Loucy (cell line): ENCODE measurements around the gene KCNC2.

Source experiments
- H2AFZ ChIP-seq: fragments of 200-600 bp; sonication (generic); 2 replicates; pipeline ENCODE4 v1.6.0; 2016; ENCODE audit warnings: antibody characterized with exemption, mild to moderate bottlenecking, low read length, moderate library complexity
- H3F3A ChIP-seq: fragments of 200-600 bp; 2 replicates; pipeline ENCODE4 v1.6.0; 2016; ENCODE audit warnings: antibody characterized with exemption, low read depth, mild to moderate bottlenecking
- H3K27me3 ChIP-seq: fragments of 200-600 bp; sonication (generic); 2 replicates; pipeline ENCODE4 v1.6.1; 2014; ENCODE audit warnings: low read length, mild to moderate bottlenecking; ENCODE audit not compliant: insufficient read depth, poor library complexity, severe bottlenecking
- H3K36me3 ChIP-seq: fragments of 200-600 bp; sonication (generic); 2 replicates; pipeline ENCODE4 v1.6.1; 2016; ENCODE audit warnings: low read length; ENCODE audit not compliant: insufficient read depth
- H3K4me1 ChIP-seq: fragments of 200-600 bp; sonication (generic); 2 replicates; pipeline ENCODE4 v1.5.1; 2014; ENCODE audit warnings: low read length, mild to moderate bottlenecking; ENCODE audit not compliant: insufficient read depth, poor library complexity, severe bottlenecking
- H3K4me2 ChIP-seq: fragments of 200-600 bp; sonication (generic); 2 replicates; pipeline ENCODE4 v1.6.0; 2014; ENCODE audit warnings: antibody characterized with exemption, low read length, low read depth, mild to moderate bottlenecking; ENCODE audit not compliant: poor library complexity, severe bottlenecking
- H3K4me3 ChIP-seq: fragments of 200-600 bp; sonication (generic); 2 replicates; pipeline ENCODE4 v1.5.1; 2014; ENCODE audit warnings: low read length, mild to moderate bottlenecking, mixed read lengths; ENCODE audit not compliant: poor library complexity, severe bottlenecking
- H3K79me2 ChIP-seq: fragments of 200-600 bp; sonication (generic); 2 replicates; pipeline ENCODE4 v1.6.1; 2014; ENCODE audit warnings: low read length; ENCODE audit not compliant: insufficient read depth
- H3K9ac ChIP-seq: fragments of 200-600 bp; sonication (generic); 2 replicates; pipeline ENCODE4 v1.6.0; 2014; ENCODE audit warnings: mild to moderate bottlenecking, low read depth, low read length, moderate library complexity; ENCODE audit not compliant: poor library complexity, severe bottlenecking
- H3K9me2 ChIP-seq: fragments of 200-600 bp; sonication (generic); replicated peaks from 2 replicates; pipeline ENCODE4 v1.6.1; 2016; ENCODE audit warnings: low read depth, low read length, mixed read lengths
- H3K9me3 ChIP-seq: fragments of 200-600 bp; sonication (generic); 2 replicates; pipeline ENCODE4 v1.6.1; 2014; ENCODE audit warnings: mild to moderate bottlenecking, antibody characterized with exemption, low read length, low read depth; ENCODE audit not compliant: insufficient read depth
- H4K20me1 ChIP-seq: fragments of 200-600 bp; sonication (generic); 2 replicates; pipeline ENCODE4 v1.6.0; 2014; ENCODE audit warnings: antibody characterized with exemption, low read length, mild to moderate bottlenecking; ENCODE audit not compliant: insufficient read depth, poor library complexity, severe bottlenecking
- EZH2phosphoT487 ChIP-seq: fragments of 200-600 bp; IDR thresholded peaks from 2 replicates; pipeline ENCODE4 v1.6.1; 2018; ENCODE audit warnings: antibody characterized with exemption, mild to moderate bottlenecking, moderate library complexity, borderline replicate concordance
- TF ChIP-seq, protein P1 (sequence below): fragments of 200-600 bp; sonication (generic); conservative IDR thresholded peaks from 2 replicates; pipeline ENCODE4 v1.5.1; 2014; ENCODE audit warnings: mild to moderate bottlenecking, antibody characterized with exemption, low read length

The KCNC2 gene

DNA sequence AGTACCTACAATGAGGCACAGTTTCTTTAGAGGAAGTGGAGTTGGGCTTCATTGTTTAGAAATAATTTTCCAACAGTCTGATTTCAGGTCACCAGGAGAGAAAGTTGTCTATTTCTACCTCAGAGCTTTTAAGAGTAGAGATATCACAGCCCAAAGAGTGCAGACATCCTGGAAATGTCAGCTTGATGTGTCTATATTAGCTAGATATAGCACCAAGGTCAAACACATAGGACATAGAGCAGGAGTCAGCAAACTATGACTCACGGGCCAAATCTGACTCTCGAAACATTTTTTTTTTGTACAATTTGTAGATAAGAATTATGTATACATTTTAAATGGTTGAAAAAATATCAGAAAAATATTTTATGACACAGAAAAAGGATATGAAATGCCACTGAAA is 53.7 kb downstream of the KCNC2 start:
- Histone ChIP-seq H3K9me3 (no peaks in the 10 kb centered on the region), H2AFZ (no peak overlapping the region), H3K79me2 (no peaks in the 10 kb centered on the region), H3K36me3 (no peaks in the 10 kb centered on the region), H3K9ac (no peak overlapping the region), H3K4me2 (no peak overlapping the region), H3K27me3 (no peaks in the 10 kb centered on the region), H3K9me2 (no peaks in the 10 kb centered on the region), H3K4me3 (no peak overlapping the region), H4K20me1 (no peaks in the 10 kb centered on the region), H3K4me1 (no peaks in the 10 kb centered on the region), H3F3A (no peaks in the 10 kb centered on the region)
- TF ChIP-seq, protein P1, sequence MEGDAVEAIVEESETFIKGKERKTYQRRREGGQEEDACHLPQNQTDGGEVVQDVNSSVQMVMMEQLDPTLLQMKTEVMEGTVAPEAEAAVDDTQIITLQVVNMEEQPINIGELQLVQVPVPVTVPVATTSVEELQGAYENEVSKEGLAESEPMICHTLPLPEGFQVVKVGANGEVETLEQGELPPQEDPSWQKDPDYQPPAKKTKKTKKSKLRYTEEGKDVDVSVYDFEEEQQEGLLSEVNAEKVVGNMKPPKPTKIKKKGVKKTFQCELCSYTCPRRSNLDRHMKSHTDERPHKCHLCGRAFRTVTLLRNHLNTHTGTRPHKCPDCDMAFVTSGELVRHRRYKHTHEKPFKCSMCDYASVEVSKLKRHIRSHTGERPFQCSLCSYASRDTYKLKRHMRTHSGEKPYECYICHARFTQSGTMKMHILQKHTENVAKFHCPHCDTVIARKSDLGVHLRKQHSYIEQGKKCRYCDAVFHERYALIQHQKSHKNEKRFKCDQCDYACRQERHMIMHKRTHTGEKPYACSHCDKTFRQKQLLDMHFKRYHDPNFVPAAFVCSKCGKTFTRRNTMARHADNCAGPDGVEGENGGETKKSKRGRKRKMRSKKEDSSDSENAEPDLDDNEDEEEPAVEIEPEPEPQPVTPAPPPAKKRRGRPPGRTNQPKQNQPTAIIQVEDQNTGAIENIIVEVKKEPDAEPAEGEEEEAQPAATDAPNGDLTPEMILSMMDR = no peak
- no peak for TF ChIP-seq EZH2phosphoT487

DNA sequence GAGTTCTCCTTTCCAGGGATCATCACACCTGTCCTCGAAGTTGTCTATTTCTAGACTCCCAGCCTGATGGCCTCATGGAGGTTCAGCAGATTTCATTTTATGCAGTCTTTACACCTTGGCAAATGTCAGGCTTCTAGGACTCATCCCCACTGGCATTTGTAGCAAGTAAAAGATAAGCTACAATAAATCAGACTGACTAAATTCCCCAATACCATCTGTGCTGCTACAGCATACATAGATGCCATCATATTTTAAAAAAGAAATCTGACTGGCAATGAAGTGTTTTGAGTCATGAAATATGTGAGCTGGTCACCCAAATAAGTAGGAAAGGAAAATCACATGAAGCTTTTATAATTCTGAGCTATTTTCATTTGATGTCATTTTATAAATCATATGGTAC is 55.3 kb downstream of the KCNC2 start:
- TF ChIP-seq EZH2phosphoT487 = no peak
- TF ChIP-seq, protein P1 = no peak
- no peaks in the 10 kb centered on the region for H3K36me3 ChIP-seq
- H3K9me2 ChIP-seq = no peaks in the 10 kb centered on the region
- H3K79me2 ChIP-seq = no peaks in the 10 kb centered on the region
- no peak overlapping the region for H3K4me2 ChIP-seq
- no peaks in the 10 kb centered on the region for H3K4me1 ChIP-seq
- H4K20me1 ChIP-seq = no peaks in the 10 kb centered on the region
- no peak overlapping the region for H2AFZ ChIP-seq
- H3F3A ChIP-seq = no peaks in the 10 kb centered on the region
- H3K4me3 ChIP-seq = no peak overlapping the region
- H3K27me3 ChIP-seq = no peaks in the 10 kb centered on the region
- no peaks in the 10 kb centered on the region for H3K9me3 ChIP-seq
- no peak overlapping the region for H3K9ac ChIP-seq

DNA sequence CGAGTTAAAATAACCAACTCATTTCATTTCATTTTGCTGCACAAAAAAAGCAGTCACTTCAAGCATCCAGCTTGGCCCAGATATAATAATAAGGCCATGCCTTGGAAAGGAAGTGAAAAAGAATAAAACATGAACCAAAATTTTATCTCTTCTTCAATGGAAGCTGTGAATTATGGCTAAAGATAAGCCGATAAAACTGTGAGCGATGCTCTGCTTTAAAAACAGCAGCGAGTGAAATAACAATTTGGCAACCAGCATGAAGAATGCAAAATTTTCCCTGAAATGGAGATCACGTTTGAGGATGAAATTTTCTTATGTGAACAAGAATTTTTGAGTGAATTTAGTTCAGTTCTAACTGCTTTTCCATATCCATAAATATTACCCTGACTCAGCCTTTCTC is 70.4 kb downstream of the KCNC2 start:
- H3K27me3 ChIP-seq = no peaks in the 10 kb centered on the region
- H3K4me3 ChIP-seq = no peak overlapping the region
- H3K9me2 ChIP-seq = no peaks in the 10 kb centered on the region
- H2AFZ ChIP-seq = no peak overlapping the region
- H4K20me1 ChIP-seq = no peaks in the 10 kb centered on the region
- H3K9ac ChIP-seq = no peak overlapping the region
- no peaks in the 10 kb centered on the region for H3K79me2 ChIP-seq
- no peak for TF ChIP-seq EZH2phosphoT487
- TF ChIP-seq, protein P1 = no peak
- no peaks in the 10 kb centered on the region for H3F3A ChIP-seq
- no peaks in the 10 kb centered on the region for H3K4me1 ChIP-seq
- no peak overlapping the region for H3K4me2 ChIP-seq
- no peaks in the 10 kb centered on the region for H3K36me3 ChIP-seq
- no peaks in the 10 kb centered on the region for H3K9me3 ChIP-seq
